MM.1S (cell line): ENCODE data around the gene CISD2.
"Not testable (repeated sequence)": the region's sequence is repeated elsewhere in the genome, so short reads cannot be mapped to it uniquely, and the experiment has no call there.

ENCODE experiments used
- DNase-seq: peaks from one replicate; pipeline ENCODE4 v3.0.0-alpha.2; 2015
- H2AFZ ChIP-seq: fragments of 300-600 bp; sonication (generic); 2 replicates; pipeline ENCODE4 v1.6.0; 2016; ENCODE audit warnings: antibody characterized with exemption, low read length
- H3F3A ChIP-seq: fragments of 300-600 bp; sonication (generic); 2 replicates; pipeline ENCODE4 v1.6.1; 2016; ENCODE audit warnings: mild to moderate bottlenecking, antibody characterized with exemption, low read length, moderate library complexity, mixed read lengths; ENCODE audit not compliant: insufficient read depth
- H3K27ac ChIP-seq: fragments of 300-600 bp; sonication (generic); 2 replicates; pipeline ENCODE4 v1.5.1; 2016; ENCODE audit warnings: mild to moderate bottlenecking, low read length
- H3K27me3 ChIP-seq: fragments of 300-600 bp; sonication (generic); replicated peaks from 2 replicates; pipeline ENCODE4 v1.6.0; 2016; ENCODE audit warnings: low read length; ENCODE audit not compliant: insufficient read depth
- H3K36me3 ChIP-seq: fragments of 300-600 bp; sonication (generic); replicated peaks from 2 replicates; pipeline ENCODE4 v1.6.1; 2016; ENCODE audit warnings: mild to moderate bottlenecking, low read length, mixed read lengths; ENCODE audit not compliant: insufficient read depth
- H3K4me1 ChIP-seq: fragments of 300-600 bp; sonication (generic); 2 replicates; pipeline ENCODE4 v1.6.1; 2016; ENCODE audit warnings: low read length, mixed read lengths
- H3K4me2 ChIP-seq: fragments of 300-600 bp; sonication (generic); 2 replicates; pipeline ENCODE4 v1.6.0; 2016; ENCODE audit warnings: low read depth, low read length
- H3K4me3 ChIP-seq: fragments of 300-600 bp; sonication (generic); 2 replicates; pipeline ENCODE4 v1.5.1; 2016; ENCODE audit warnings: low read length, mixed read lengths
- H3K79me2 ChIP-seq: fragments of 300-600 bp; sonication (generic); 2 replicates; pipeline ENCODE4 v1.6.1; 2016; ENCODE audit warnings: mixed run types, low read length, mixed read lengths
- H3K9ac ChIP-seq: fragments of 300-600 bp; sonication (generic); 2 replicates; pipeline ENCODE4 v1.6.1; 2016; ENCODE audit warnings: low read length, mixed read lengths
- H3K9me2 ChIP-seq: fragments of 300-600 bp; sonication (generic); replicated peaks from 2 replicates; pipeline ENCODE4 v1.6.1; 2016; ENCODE audit warnings: mild to moderate bottlenecking, low read length, mixed read lengths; ENCODE audit not compliant: insufficient read depth
- H3K9me3 ChIP-seq: fragments of 300-600 bp; sonication (generic); replicated peaks from 2 replicates; pipeline ENCODE4 v1.6.1; 2016; ENCODE audit warnings: mild to moderate bottlenecking, low read length, mixed read lengths; ENCODE audit not compliant: insufficient read depth
- H4K20me1 ChIP-seq: fragments of 300-600 bp; sonication (generic); 2 replicates; pipeline ENCODE4 v1.6.1; 2016; ENCODE audit warnings: mild to moderate bottlenecking, low read length, moderate library complexity, mixed read lengths; ENCODE audit not compliant: insufficient read depth
- CTCF ChIP-seq: fragments of 300-600 bp; sonication (generic); IDR thresholded peaks from 2 replicates; pipeline ENCODE4 v1.5.1; 2016; ENCODE audit warnings: antibody characterized with exemption, low read length, mixed read lengths
- EZH2 ChIP-seq: fragments of 300-600 bp; sonication (generic); optimal IDR thresholded peaks from 2 replicates; pipeline ENCODE3; 2017; ENCODE audit warnings: low read depth, mild to moderate bottlenecking, antibody characterized with exemption, low read length, mixed read lengths
- EZH2phosphoT487 ChIP-seq: fragments of 300-600 bp; sonication (generic); IDR thresholded peaks from 2 replicates; pipeline ENCODE4 v1.6.1; 2018; ENCODE audit warnings: antibody characterized with exemption, low read length

Gene CISD2

GRCh38 chr4:102881343-102881742 is 12.6 kb downstream of the CISD2 start:
- H3K27me3 ChIP-seq = no peaks in the 10 kb centered on the region
- peaks cover 51% of the 10 kb centered on the region for H3K79me2 ChIP-seq
- no peaks in the 10 kb centered on the region for H3F3A ChIP-seq
- no peak overlapping the region for H3K4me3 ChIP-seq
- H3K27ac ChIP-seq = no peak overlapping the region
- no peak overlapping the region for H2AFZ ChIP-seq
- TF ChIP-seq CTCF (no peak), EZH2 (no peak), EZH2phosphoT487 (no peak)
- H3K4me1 ChIP-seq = no peaks in the 10 kb centered on the region
- H3K9me2 ChIP-seq = no peaks in the 10 kb centered on the region
- no peak overlapping the region for H3K4me2 ChIP-seq
- no peaks in the 10 kb centered on the region for H4K20me1 ChIP-seq
- H3K36me3 ChIP-seq = no peaks in the 10 kb centered on the region; the same call in 1 of the 2 replicates
- H3K9me3 ChIP-seq = no peaks in the 10 kb centered on the region
- H3K9ac ChIP-seq = no peak overlapping the region
- DNase-seq = no peak

GRCh38 chr4:102883278-102883677 is 14.5 kb downstream of the CISD2 start:
- Histone ChIP-seq H3K27me3 (no peaks in the 10 kb centered on the region), H3K4me3 (no peak overlapping the region), H3K36me3 (no peaks in the 10 kb centered on the region), H3K9ac (no peak overlapping the region), H3K79me2 (peaks cover 38% of the 10 kb centered on the region), H2AFZ (no peak overlapping the region), H3K4me2 (no peak overlapping the region), H3F3A (no peaks in the 10 kb centered on the region), H3K9me2 (no peaks in the 10 kb centered on the region), H4K20me1 (no peaks in the 10 kb centered on the region), H3K9me3 (no peaks in the 10 kb centered on the region), H3K27ac (no peak overlapping the region), H3K4me1 (no peaks in the 10 kb centered on the region)
- TF ChIP-seq CTCF (no peak), EZH2 (no peak), EZH2phosphoT487 (no peak)
- no peak for DNase-seq

- not testable (repeated sequence) for H3F3A ChIP-seq, H3K9me3 ChIP-seq, H4K20me1 ChIP-seq, H3K4me3 ChIP-seq, H3K27me3 ChIP-seq, H2AFZ ChIP-seq, H3K36me3 ChIP-seq, H3K4me1 ChIP-seq, H3K9ac ChIP-seq, H3K9me2 ChIP-seq, DNase-seq, H3K4me2 ChIP-seq, H3K27ac ChIP-seq
- peaks cover 15% of the 10 kb centered on the region; the same call in 1 of the 2 replicates for H3K79me2 ChIP-seq
Measured at GRCh38 chr4:102888570-102888969, 19.8 kb downstream of the CISD2 start.

GRCh38 chr4:102889866-102890265 is 21.1 kb downstream of the CISD2 start:
- H3F3A ChIP-seq, H3K79me2 ChIP-seq, H3K36me3 ChIP-seq, H3K4me2 ChIP-seq, H3K4me3 ChIP-seq, H3K27me3 ChIP-seq, H3K4me1 ChIP-seq, DNase-seq, H3K9ac ChIP-seq, H2AFZ ChIP-seq, H3K9me2 ChIP-seq, H4K20me1 ChIP-seq, H3K9me3 ChIP-seq, H3K27ac ChIP-seq: not testable (repeated sequence)

GRCh38 chr4:102896547-102896946 is 27.8 kb downstream of the CISD2 start:
- H3K4me2 ChIP-seq, H3K27ac ChIP-seq, H3K9me3 ChIP-seq, H3F3A ChIP-seq, H4K20me1 ChIP-seq, H2AFZ ChIP-seq, H3K79me2 ChIP-seq, H3K4me3 ChIP-seq, H3K27me3 ChIP-seq, H3K9ac ChIP-seq, H3K4me1 ChIP-seq, H3K36me3 ChIP-seq, H3K9me2 ChIP-seq: not testable (repeated sequence)
- peak; percentile 19 for DNase-seq

- DNase-seq, H3K4me3 ChIP-seq, H3K9me2 ChIP-seq, H3K79me2 ChIP-seq, H3K27ac ChIP-seq, H3F3A ChIP-seq, H3K4me2 ChIP-seq, H4K20me1 ChIP-seq, H3K9ac ChIP-seq, H3K9me3 ChIP-seq, H3K4me1 ChIP-seq, H3K27me3 ChIP-seq, H3K36me3 ChIP-seq, H2AFZ ChIP-seq: not testable (repeated sequence)
Measured at GRCh38 chr4:102897610-102898009, 28.8 kb downstream of the CISD2 start.
